ENCODE data around the gene CCDC85C. TPM values are rescaled to one million over a fixed set of nuclear protein-coding genes. Genes with fewer than 3 reads are reported as not detected.

Gene CCDC85C
- polyA plus RNA-seq, 12 donors = 2.9 to 10.4 (median 3.7) TPM; not detected in 1

GRCh38 chr14:99633141-99633540 lies 29.1 kb upstream of the CCDC85C start:
- no peak for DNase-seq

GRCh38 chr14:99632410-99633035 lies 28.5 kb upstream of the CCDC85C start:
- no peak for DNase-seq

GRCh38 chr14:99630202-99630601 lies 26.2 kb upstream of the CCDC85C start:
- DNase-seq = no peak

GRCh38 chr14:99628887-99629618 lies 25.0 kb upstream of the CCDC85C start:
- peak; percentile 64 for DNase-seq

GRCh38 chr14:99627510-99628381 lies 23.7 kb upstream of the CCDC85C start:
- DNase-seq = no peak

- no peak for DNase-seq
Observed at GRCh38 chr14:99627100-99627499, 23.1 kb upstream of the CCDC85C start.

GRCh38 chr14:99626041-99626648 lies 22.1 kb upstream of the CCDC85C start:
- no peak for DNase-seq

- DNase-seq = no peak
Observed at GRCh38 chr14:99625476-99625875, 21.5 kb upstream of the CCDC85C start.

GRCh38 chr14:99624971-99625370 lies 21.0 kb upstream of the CCDC85C start:
- no peak for DNase-seq

- no peak for DNase-seq
Observed at GRCh38 chr14:99624024-99624423, 20.0 kb upstream of the CCDC85C start.

- DNase-seq = no peak
Observed at GRCh38 chr14:99621948-99622347, 17.9 kb upstream of the CCDC85C start.

GRCh38 chr14:99619835-99620834 lies 16.1 kb upstream of the CCDC85C start:
- peak; percentile 49 for DNase-seq

- DNase-seq = no peak
Observed at GRCh38 chr14:99616832-99617800, 13.1 kb upstream of the CCDC85C start.

- DNase-seq = no peak
Observed at GRCh38 chr14:99615497-99616157, 11.6 kb upstream of the CCDC85C start.

GRCh38 chr14:99612738-99613330 lies 8.8 kb upstream of the CCDC85C start:
- no peak for DNase-seq

GRCh38 chr14:99612071-99612737 lies 8.2 kb upstream of the CCDC85C start:
- DNase-seq = no peak

- no peak for DNase-seq
Observed at GRCh38 chr14:99611646-99612045, 7.6 kb upstream of the CCDC85C start.

Data from muscle of arm (tissue), 12 donors.